WTC11 (cell line): ENCODE results near the gene COX5A.

Source experiments
- ATF3 ChIP-seq: sonication (generic); formaldehyde crosslinking; conservative IDR thresholded peaks from 2 replicates; pipeline ENCODE4 v1.8.1; 2022; ENCODE audit warnings: mild to moderate bottlenecking, missing genetic modification reagents
- CREB1 ChIP-seq: sonication (generic); formaldehyde crosslinking; IDR thresholded peaks from 2 replicates; pipeline ENCODE4 v1.8.0; 2023; ENCODE audit warnings: mild to moderate bottlenecking, missing genetic modification reagents
- CTCF ChIP-seq: fragments of 200-600 bp; IDR thresholded peaks from 2 replicates; pipeline ENCODE4 v1.8.0; 2022; ENCODE audit warnings: antibody characterized with exemption
- ETV6 ChIP-seq: sonication (generic); formaldehyde crosslinking; IDR thresholded peaks from 2 replicates; pipeline ENCODE4 v1.8.1; 2022; ENCODE audit warnings: mild to moderate bottlenecking, missing genetic modification reagents
- MAX ChIP-seq: sonication (generic); formaldehyde crosslinking; IDR thresholded peaks from 2 replicates; pipeline ENCODE4 v1.8.0; 2022; ENCODE audit warnings: mild to moderate bottlenecking, missing genetic modification reagents
- RORB ChIP-seq: fragments of 250-450 bp; sonication (Bioruptor Pico); IDR thresholded peaks from 2 replicates; pipeline ENCODE4 v1.9.0; 2021; ENCODE audit warnings: mild to moderate bottlenecking

- TF ChIP-seq RORB (CRISPR knock-in tag) (no peak), CTCF (no peak), MAX (CRISPR knock-in tag) (no peak), CREB1 (CRISPR knock-in tag) (no peak), ATF3 (no peak), ETV6 (CRISPR knock-in tag) (no peak)
Observed at GRCh38 chr15:74906067-74906449, 31.8 kb downstream of the COX5A start.
